T-cell (primary cell): Measurements from ENCODE around the gene GTPBP4. TPM values are rescaled to one million over a fixed set of nuclear protein-coding genes. Genes with fewer than 3 reads are reported as not detected.

Experiments used
- ATAC-seq, 4 experiments: fragments of 200-7000 bp in 3 of 4; fragments of 150-1000 bp in 1 of 4; cut with Tn5 transposase; replicated peaks in 1 of 4; 1 replicate in 3 of 4; 2 replicates in 1 of 4; pipeline ENCODE4 v1.10.0; 2021; ENCODE audit warnings: moderate library complexity in 3 of 4, mild to moderate bottlenecking in 2 of 4, moderate number of reproducible peaks in 1 of 4
- CTCF ChIA-PET, 2 donors: fragments of 300-600 bp; sonication (Branson Sonifier 250); formaldehyde crosslinking; loops; one replicate each; lab custom pipeline; 2022; ENCODE audit warnings: antibody characterized with exemption in 2 of 2; lab: Charles Lee
- POLR2A ChIA-PET, 2 donors: fragments of 300-600 bp; sonication (Branson Sonifier 250); formaldehyde crosslinking; loops; one replicate each; lab custom pipeline; 2022; ENCODE audit warnings: antibody characterized with exemption in 2 of 2; lab: Charles Lee
- DNase-seq, 35 experiments: peaks; one replicate each; pipeline versions ENCODE4 v3.0.0 to v3.0.0-alpha.2; 2013 to 2023
- H3K27ac ChIP-seq: one replicate; pipeline ENCODE4 v1.5.1; 2013; ENCODE audit warnings: low read length
- H3K27me3 ChIP-seq, 2 experiments: replicated peaks in 1 of 2; 1 replicate in 1 of 2; 2 replicates in 1 of 2; pipeline versions ENCODE4 v1.6.1 to v1.7.0; 2013; ENCODE audit warnings: low read length in 1 of 2, mixed read lengths in 1 of 2; ENCODE audit not compliant: control insufficient read depth in 2 of 2, insufficient read depth in 2 of 2; ENCODE audit errors: extremely low read depth in 1 of 2
- H3K36me3 ChIP-seq, 2 donors: 1 replicate in 1 of 2; 2 replicates in 1 of 2; pipeline versions ENCODE4 v1.6.1 to v1.7.0; 2013; ENCODE audit warnings: low read length in 1 of 2; ENCODE audit not compliant: control insufficient read depth in 2 of 2, insufficient read depth in 1 of 2; ENCODE audit errors: extremely low read depth in 1 of 2
- H3K4me1 ChIP-seq, 2 experiments: 1 replicate in 1 of 2; 2 replicates in 1 of 2; pipeline versions ENCODE4 v1.6.1 to v1.7.0; 2013; ENCODE audit warnings: low read length in 2 of 2, mixed read lengths in 1 of 2; ENCODE audit not compliant: insufficient read depth in 2 of 2, control insufficient read depth in 1 of 2; ENCODE audit errors: extremely low read depth in 1 of 2
- H3K4me3 ChIP-seq, 2 donors: 1 replicate in 1 of 2; 2 replicates in 1 of 2; pipeline versions ENCODE4 v1.5.1 to v1.7.0; 2013; ENCODE audit warnings: mild to moderate bottlenecking in 2 of 2, low read length in 1 of 2, moderate library complexity in 1 of 2; ENCODE audit not compliant: control insufficient read depth in 1 of 2; ENCODE audit errors: extremely low read depth in 1 of 2
- H3K9me3 ChIP-seq: 2 replicates; pipeline ENCODE4 v1.7.0; 2013
- H3K27ac Mint-ChIP-seq, 2 donors: one replicate each; pipeline ENCODE4 v1.8.0; 2020 to 2021; ENCODE audit warnings: mild to moderate bottlenecking in 2 of 2, mixed read lengths in 2 of 2
- H3K27me3 Mint-ChIP-seq, 2 donors: one replicate each; pipeline ENCODE4 v1.8.0; 2021 to 2022; ENCODE audit warnings: mixed read lengths in 2 of 2
- H3K36me3 Mint-ChIP-seq: one replicate; pipeline ENCODE4 v1.8.0; 2021; ENCODE audit warnings: mixed read lengths
- H3K4me1 Mint-ChIP-seq, 3 donors: one replicate each; pipeline ENCODE4 v1.8.0; 2020 to 2022; ENCODE audit warnings: mixed read lengths in 3 of 3, mild to moderate bottlenecking in 1 of 3
- H3K4me3 Mint-ChIP-seq, 3 donors: one replicate each; pipeline ENCODE4 v1.8.0; 2020 to 2022; ENCODE audit warnings: mild to moderate bottlenecking in 3 of 3, mixed read lengths in 3 of 3, moderate library complexity in 3 of 3
- H3K9me3 Mint-ChIP-seq, 3 donors: one replicate each; pipeline ENCODE4 v1.8.0; 2020 to 2022; ENCODE audit warnings: mixed read lengths in 3 of 3
- WGBS: methylation state at CpG from one replicate; pipeline ENCODE4 v1.1.5; 2013; ENCODE audit warnings: missing lambda C conversion rate; ENCODE audit not compliant: insufficient coverage; 5-methylcytosine and 5-hydroxymethylcytosine counted together
- total RNA-seq, 35 experiments: library from RNA in 6 of 35; stranded (reverse) in 6 of 35; fragments of 120-200 nt in 1 of 35; gene quantifications; one replicate each; pipeline versions ENCODE4 v1.2.1 to v1.2.4 and lab custom pipeline; 2013 to 2026

The GTPBP4 gene
- total RNA-seq, 5 donors from 2014 or later (not counting 1 experiment from before 2014, with no cell fraction given): 44.6 to 59.1 (median 47.5) TPM

DNA sequence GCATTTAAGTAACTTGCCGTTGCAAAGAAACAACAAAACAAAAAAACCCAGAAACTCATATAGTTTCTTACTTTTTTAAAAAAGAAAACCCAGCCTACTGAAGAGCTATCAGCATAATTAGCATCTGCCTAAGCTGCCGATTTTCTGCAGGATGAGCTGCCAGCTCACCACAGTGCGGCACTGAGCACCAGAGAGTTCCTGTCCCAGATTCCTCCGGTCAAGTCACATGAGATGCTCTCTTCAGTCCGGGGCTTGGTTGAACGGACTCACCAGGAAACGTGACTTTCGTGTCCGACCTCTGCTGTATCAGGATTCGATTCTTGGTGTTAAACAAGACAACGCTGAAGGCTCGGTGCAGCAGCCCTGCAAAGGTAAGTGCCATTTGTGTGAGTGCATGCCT, 34.2 kb downstream of the GTPBP4 start:
- H3K36me3 ChIP-seq: peaks cover 5 to 7% of the 10 kb centered on the region in 2 donors
- H3K9me3 ChIP-seq: no peaks in the 10 kb centered on the region
- Mint-ChIP-seq H3K4me1 (no peaks in the 10 kb centered on the region), H3K27ac (no peak overlapping the region), H3K27me3 (no peaks in the 10 kb centered on the region), H3K36me3 (peaks cover 22% of the 10 kb centered on the region), H3K4me3 (no peak overlapping the region), H3K9me3 (no peaks in the 10 kb centered on the region)
- no peak overlapping the region for H3K4me3 ChIP-seq
- 97% methylated on average over 12 of the region's 12 CpGs for WGBS
- ATAC-seq: no peak
- ChIA-PET POLR2A (interaction anchor here (0.5 to 0.7 kb wide), 4 partner anchors 20 to 636 kb away, joined by 3 to 5 read pairs (median 4); no protein-coding TSS in a partner anchor), CTCF (no interaction called here)
- no peak overlapping the region for H3K27ac ChIP-seq
- no peaks in the 10 kb centered on the region for H3K27me3 ChIP-seq
- no peak for DNase-seq
- H3K4me1 ChIP-seq: no peaks in the 10 kb centered on the region

DNA sequence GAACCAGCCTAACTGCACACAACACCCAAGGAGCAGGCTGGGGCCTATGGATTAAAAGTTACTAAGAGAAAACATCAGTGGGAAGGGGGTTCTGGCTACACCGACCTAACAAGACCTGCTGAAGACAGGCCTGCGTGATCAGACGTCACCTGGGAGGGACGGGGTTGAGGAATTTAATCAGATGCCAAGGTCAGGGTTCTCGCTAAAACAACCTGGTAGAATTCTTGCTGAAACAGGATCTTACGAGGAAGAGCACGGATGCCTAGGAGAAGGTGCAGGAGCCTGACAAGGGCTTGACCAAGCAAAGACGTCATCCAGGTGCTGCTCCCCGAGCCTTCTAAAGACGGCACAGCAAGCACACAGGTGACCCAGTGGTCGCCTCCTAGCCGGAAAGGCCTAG, 35.9 kb downstream of the GTPBP4 start:
- ChIA-PET CTCF (no interaction called here), POLR2A (no interaction called here)
- H3K4me1 Mint-ChIP-seq: no peaks in the 10 kb centered on the region
- no peaks in the 10 kb centered on the region for H3K9me3 ChIP-seq
- H3K9me3 Mint-ChIP-seq: no peaks in the 10 kb centered on the region
- no peak overlapping the region for H3K27ac ChIP-seq
- ATAC-seq (no peak), DNase-seq (no peak)
- no peak overlapping the region for H3K27ac Mint-ChIP-seq
- H3K36me3 ChIP-seq: no peaks in the 10 kb centered on the region
- peaks cover 11% of the 10 kb centered on the region for H3K36me3 Mint-ChIP-seq
- H3K27me3 Mint-ChIP-seq: no peaks in the 10 kb centered on the region
- no peaks in the 10 kb centered on the region for H3K4me1 ChIP-seq
- no peak overlapping the region for H3K4me3 Mint-ChIP-seq
- 98% methylated on average over 12 of the region's 12 CpGs for whole genome bisulfite sequencing
- H3K27me3 ChIP-seq: no peaks in the 10 kb centered on the region
- no peak overlapping the region for H3K4me3 ChIP-seq

DNA sequence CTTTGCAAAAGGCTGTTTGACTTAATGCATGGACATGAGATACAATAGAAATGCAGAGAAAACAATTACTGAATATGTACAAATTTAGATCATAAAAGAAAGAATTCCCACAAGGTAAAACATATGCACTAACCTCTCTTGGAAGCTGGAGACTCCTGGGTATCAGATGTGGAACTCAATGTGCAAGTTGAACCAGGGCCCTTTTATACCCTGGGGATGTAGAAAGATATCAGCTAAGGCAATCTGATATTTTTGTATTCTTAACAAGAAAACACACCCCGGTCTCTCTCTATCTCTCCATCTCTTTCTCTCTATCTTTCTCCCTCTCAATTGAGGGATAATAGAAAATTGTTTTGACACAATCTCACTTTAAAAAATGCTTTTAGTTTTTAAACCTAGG, 37.4 kb downstream of the GTPBP4 start, which contains the start of gene IDI2:
TSS of gene IDI2 (minus strand) at position 177 of the 400 bp plus-strand sequence. CDS start 1,136 bp downstream, outside the sequence.
- Histone ChIP-seq H3K4me3 (no peak within 1 kb of the TSS), H3K4me1 (no peaks in the 10 kb centered on the region), H3K36me3 (no peaks in the 10 kb centered on the region), H3K9me3 (no peaks in the 10 kb centered on the region), H3K27me3 (no peaks in the 10 kb centered on the region), H3K27ac (no peak within 1 kb of the TSS)
- ChIA-PET CTCF (no interaction called here), POLR2A (interaction anchor here in 1 of 2 donors (0.6 kb wide), 1 partner anchor 22 kb away, joined by 5 read pairs; no protein-coding TSS in a partner anchor)
- ATAC-seq: no peak
- Mint-ChIP-seq H3K4me3 (no peak within 1 kb of the TSS), H3K27me3 (no peaks in the 10 kb centered on the region), H3K9me3 (no peaks in the 10 kb centered on the region), H3K4me1 (no peaks in the 10 kb centered on the region), H3K27ac (no peak within 1 kb of the TSS), H3K36me3 (peaks cover under 1% of the 10 kb centered on the region)
- no CpG with 5 or more reads among the region's 1 CpG for WGBS
- no peak for DNase-seq

DNA sequence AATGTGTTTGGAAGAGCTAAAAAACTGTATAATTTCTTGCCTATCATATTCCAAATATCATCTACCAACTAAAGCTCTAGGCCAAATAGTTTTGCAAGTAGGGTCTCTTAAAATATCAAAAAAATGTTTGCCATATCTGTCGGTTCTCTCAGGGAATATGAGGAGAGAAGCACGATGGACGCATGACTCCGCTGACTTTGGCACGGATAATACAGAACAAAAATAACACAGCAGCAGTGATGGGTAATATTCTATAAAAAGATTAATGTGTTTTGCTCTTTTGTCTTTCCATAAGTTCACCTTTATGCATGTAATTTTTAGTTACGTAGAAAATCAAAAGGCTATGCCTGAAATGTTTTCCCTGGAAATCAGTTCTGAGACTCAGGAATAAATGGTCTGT, 38.3 kb downstream of the GTPBP4 start:
- H3K4me1 Mint-ChIP-seq: no peaks in the 10 kb centered on the region
- no peak overlapping the region for H3K27ac Mint-ChIP-seq
- Histone ChIP-seq H3K9me3 (no peaks in the 10 kb centered on the region), H3K4me3 (no peak overlapping the region), H3K4me1 (no peaks in the 10 kb centered on the region), H3K27ac (no peak overlapping the region), H3K36me3 (no peaks in the 10 kb centered on the region), H3K27me3 (no peaks in the 10 kb centered on the region)
- WGBS: no CpG with 5 or more reads among the region's 6 CpGs
- H3K4me3 Mint-ChIP-seq: no peak overlapping the region
- ChIA-PET POLR2A (interaction anchor here in 1 of 2 donors (0.6 kb wide), 1 partner anchor 21 kb away, joined by 5 read pairs; no protein-coding TSS in a partner anchor), CTCF (no interaction called here)
- no peaks in the 10 kb centered on the region for H3K27me3 Mint-ChIP-seq
- H3K36me3 Mint-ChIP-seq: no peaks in the 10 kb centered on the region
- ATAC-seq (no peak), DNase-seq (no peak)
- H3K9me3 Mint-ChIP-seq: no peaks in the 10 kb centered on the region

DNA sequence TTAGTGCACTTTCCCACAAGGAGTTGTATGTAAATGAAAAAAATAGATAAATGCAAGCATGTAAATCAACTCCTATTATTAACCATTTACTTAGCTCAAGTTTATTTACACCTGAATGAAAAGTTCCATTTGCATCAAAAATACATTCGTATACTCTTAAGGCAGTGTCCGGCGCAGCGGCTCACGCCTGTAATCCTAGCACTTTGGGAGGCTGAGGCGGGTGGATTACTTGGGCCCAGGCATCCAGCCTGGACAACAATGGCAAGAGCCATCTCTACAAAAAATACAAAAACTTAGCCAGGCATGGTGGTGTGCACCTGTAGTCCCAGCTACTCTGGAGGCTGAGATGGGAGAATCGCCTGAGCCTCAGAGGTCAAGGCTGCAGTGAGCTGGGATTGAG, 41.6 kb downstream of the GTPBP4 start:
- H3K27ac ChIP-seq: no peak overlapping the region
- Mint-ChIP-seq H3K4me3 (no peak overlapping the region), H3K4me1 (no peaks in the 10 kb centered on the region), H3K36me3 (no peaks in the 10 kb centered on the region), H3K9me3 (no peaks in the 10 kb centered on the region), H3K27me3 (no peaks in the 10 kb centered on the region), H3K27ac (no peak overlapping the region)
- CTCF ChIA-PET: no interaction called here
- 100% methylated on average over 6 of the region's 7 CpGs for WGBS
- no peaks in the 10 kb centered on the region for H3K36me3 ChIP-seq
- H3K4me3 ChIP-seq: no peak overlapping the region
- POLR2A ChIA-PET: no interaction called here
- H3K4me1 ChIP-seq: no peaks in the 10 kb centered on the region
- H3K9me3 ChIP-seq: no peaks in the 10 kb centered on the region
- ATAC-seq (no peak), DNase-seq (no peak)
- no peaks in the 10 kb centered on the region for H3K27me3 ChIP-seq

DNA sequence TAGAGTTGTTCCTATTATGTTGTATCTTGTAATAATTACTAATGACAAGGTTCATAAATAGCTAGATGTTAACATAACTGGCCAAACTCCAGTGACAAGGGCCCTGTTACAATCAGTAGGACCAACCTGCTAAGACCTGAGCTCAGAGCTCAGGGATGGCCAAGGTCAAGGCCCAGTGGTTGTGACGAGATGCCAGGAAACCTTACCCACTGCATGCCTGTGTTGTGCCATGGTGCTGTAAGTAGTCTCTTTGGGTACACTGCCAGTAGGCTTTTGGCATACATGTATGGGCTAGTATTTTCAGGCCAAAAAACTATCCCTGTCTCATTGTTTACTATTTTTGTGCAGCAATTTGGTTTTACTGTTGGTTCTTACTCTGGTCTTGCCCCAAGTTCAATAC, 45.4 kb downstream of the GTPBP4 start:
- ATAC-seq: no peak
- POLR2A ChIA-PET: interaction anchor here in 1 of 2 donors (0.6 kb wide), 1 partner anchor 8 kb away, joined by 4 read pairs; no protein-coding TSS in a partner anchor
- WGBS: 100% methylated on average over 1 of the region's 1 CpG
- Histone ChIP-seq H3K36me3 (peaks cover 0 to 9% of the 10 kb centered on the region in 2 donors), H3K27ac (no peak overlapping the region), H3K27me3 (no peaks in the 10 kb centered on the region), H3K4me3 (no peak overlapping the region), H3K9me3 (no peaks in the 10 kb centered on the region), H3K4me1 (no peaks in the 10 kb centered on the region)
- CTCF ChIA-PET: no interaction called here
- Mint-ChIP-seq H3K4me1 (peaks cover 0 to 4% (median 3%) of the 10 kb centered on the region in 3 donors), H3K4me3 (no peak overlapping the region), H3K27me3 (no peaks in the 10 kb centered on the region), H3K36me3 (peaks cover 7% of the 10 kb centered on the region), H3K27ac (no peak overlapping the region), H3K9me3 (no peaks in the 10 kb centered on the region)
- DNase-seq: no peak
